Left lung (tissue), 10 donors: ENCODE results near the gene C16orf82. TPM values are rescaled to one million over a fixed set of nuclear protein-coding genes. Genes with fewer than 3 reads are reported as not detected.

Experiments used
- ATAC-seq: fragments of 200-7000 bp; cut with Tn5 transposase; one replicate; pipeline ENCODE4 v1.9.1; 2020; ENCODE audit warnings: moderate library complexity
- DNase-seq, 4 donors: peaks; one replicate each; pipeline ENCODE4 v3.0.0-alpha.2; 2013 to 2020
- H3K27ac ChIP-seq, 2 donors: fragments of 200-600 bp; sonication (generic) in 1 of 2; one replicate each; pipeline versions ENCODE4 v1.5.0 to v1.8.0; 2020 to 2021
- H3K27me3 ChIP-seq, 2 donors: fragments of 200-600 bp; sonication (generic) in 1 of 2; one replicate each; pipeline versions ENCODE4 v1.5.0 to v1.8.0; 2020 to 2021
- H3K36me3 ChIP-seq, 2 donors: fragments of 200-600 bp; sonication (generic) in 1 of 2; one replicate each; pipeline versions ENCODE4 v1.5.0 to v1.8.0; 2020 to 2021
- H3K4me1 ChIP-seq, 2 donors: fragments of 200-600 bp; one replicate each; pipeline ENCODE4 v1.8.0; 2021
- H3K4me3 ChIP-seq, 2 donors: fragments of 200-600 bp; sonication (generic) in 1 of 2; one replicate each; pipeline versions ENCODE4 v1.5.0 to v1.8.0; 2020 to 2021; ENCODE audit warnings: mild to moderate bottlenecking in 1 of 2
- H3K9me3 ChIP-seq, 2 donors: fragments of 200-600 bp; sonication (generic) in 1 of 2; one replicate each; pipeline versions ENCODE4 v1.5.0 to v1.8.0; 2020 to 2021
- intact Hi-C, 2 donors: fragments of 100-400 bp; cut with DNase I; formaldehyde crosslinking; loops; one replicate each; pipeline versions ENCODE4 v1.11.2 to v1.14.2; 2022
- polyA plus RNA-seq, 6 donors: library from polyadenylated mRNA; unstranded; fragments of 120-200 nt; gene quantifications; one replicate each; pipeline ENCODE4 v1.2.1, GENCODE V29; 2013; ENCODE audit not compliant: insufficient read length in 6 of 6
- total RNA-seq, 2 donors: library from RNA; stranded (reverse); fragmentation: NEBNext Ultra II Directional; extraction: Animal tissue kit (Norgen Biotek cat#: 25700); gene quantifications; one replicate each; pipeline ENCODE4 v1.2.1, GENCODE V29; 2021
- TF ChIP-seq, protein P1 (sequence below), 2 donors: fragments of 200-600 bp; sonication (generic) in 1 of 2; IDR thresholded peaks; one replicate each; pipeline versions ENCODE4 v1.5.0 to v1.8.0; 2021; ENCODE audit warnings: antibody characterized with exemption in 2 of 2
- donor health status: DM: no; HTN: yes; CAD: no.
- donor health status: DM: no; HTN: no; CAD: no.

C16orf82 gene
- total and polyA plus RNA-seq, 8 donors = not detected

- TF ChIP-seq, protein P1, sequence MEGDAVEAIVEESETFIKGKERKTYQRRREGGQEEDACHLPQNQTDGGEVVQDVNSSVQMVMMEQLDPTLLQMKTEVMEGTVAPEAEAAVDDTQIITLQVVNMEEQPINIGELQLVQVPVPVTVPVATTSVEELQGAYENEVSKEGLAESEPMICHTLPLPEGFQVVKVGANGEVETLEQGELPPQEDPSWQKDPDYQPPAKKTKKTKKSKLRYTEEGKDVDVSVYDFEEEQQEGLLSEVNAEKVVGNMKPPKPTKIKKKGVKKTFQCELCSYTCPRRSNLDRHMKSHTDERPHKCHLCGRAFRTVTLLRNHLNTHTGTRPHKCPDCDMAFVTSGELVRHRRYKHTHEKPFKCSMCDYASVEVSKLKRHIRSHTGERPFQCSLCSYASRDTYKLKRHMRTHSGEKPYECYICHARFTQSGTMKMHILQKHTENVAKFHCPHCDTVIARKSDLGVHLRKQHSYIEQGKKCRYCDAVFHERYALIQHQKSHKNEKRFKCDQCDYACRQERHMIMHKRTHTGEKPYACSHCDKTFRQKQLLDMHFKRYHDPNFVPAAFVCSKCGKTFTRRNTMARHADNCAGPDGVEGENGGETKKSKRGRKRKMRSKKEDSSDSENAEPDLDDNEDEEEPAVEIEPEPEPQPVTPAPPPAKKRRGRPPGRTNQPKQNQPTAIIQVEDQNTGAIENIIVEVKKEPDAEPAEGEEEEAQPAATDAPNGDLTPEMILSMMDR (IDR thresholded peaks at IDR 0.05) = no peak
- intact Hi-C loops = no loop called here
- Histone ChIP-seq H3K4me1 (peaks cover 0 to 8% of the 10 kb centered on the region in 2 donors), H3K27me3 (peaks cover 0 to 30% of the 10 kb centered on the region in 2 donors), H3K36me3 (no peaks in the 10 kb centered on the region), H3K9me3 (no peaks in the 10 kb centered on the region), H3K4me3 (no peak overlapping the region), H3K27ac (no peak overlapping the region)
- ATAC-seq = no peak
- no peak for DNase-seq
These were observed 42.3 kb downstream of the C16orf82 start for GRCh38 chr16:27108826-27109665.

DNA sequence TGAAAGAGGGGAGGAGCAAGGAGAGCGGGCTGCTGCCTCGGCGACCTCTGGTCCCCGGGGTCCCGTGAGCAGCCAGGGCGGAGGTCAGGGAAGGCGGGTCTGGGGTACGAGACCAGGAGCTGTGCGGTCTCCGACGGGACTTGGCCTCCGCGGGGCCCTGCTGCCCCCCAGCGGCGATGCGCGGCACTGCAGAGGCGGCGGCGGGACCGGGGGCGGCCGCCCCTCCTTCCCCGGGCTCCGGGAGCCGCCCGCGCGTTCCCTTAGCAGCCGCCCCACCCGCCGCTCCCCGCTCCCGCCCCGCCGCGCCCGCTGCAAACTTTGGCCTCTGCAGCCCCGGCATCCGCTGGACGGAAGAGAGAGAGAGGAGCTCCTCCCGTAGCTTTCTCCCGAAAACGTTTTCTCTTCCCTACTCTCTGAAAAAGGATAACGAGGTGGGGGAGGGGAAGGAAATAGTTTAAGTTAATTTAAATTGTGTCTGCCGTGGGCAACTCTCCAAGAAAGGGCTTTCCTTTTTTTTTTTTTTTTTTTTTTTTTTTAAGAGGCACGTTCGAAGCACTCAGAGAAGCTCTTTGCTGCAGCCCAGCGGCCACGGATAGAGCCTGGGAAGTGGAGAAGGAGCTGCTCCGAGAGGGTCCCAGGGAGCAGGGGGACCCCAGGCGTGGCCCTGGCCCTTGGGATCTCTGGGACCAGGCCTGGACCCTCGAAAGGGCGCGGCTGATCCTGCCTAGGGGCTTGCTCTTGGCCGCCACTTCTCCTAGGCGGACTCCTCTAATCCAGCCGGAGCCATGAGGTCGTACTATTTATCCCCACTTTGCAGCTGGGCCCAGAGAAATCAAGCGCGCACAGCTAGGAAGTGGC, 43.2 kb downstream of the C16orf82 start:
- H3K4me1 ChIP-seq = peaks cover 0 to 8% of the 10 kb centered on the region in 2 donors
- intact Hi-C loops = no loop called here
- peaks cover 0 to 30% of the 10 kb centered on the region in 2 donors for H3K27me3 ChIP-seq
- ATAC-seq = peak; percentile 99
- H3K4me3 ChIP-seq = peak overlapping the region in 1 of 2 donors; percentile 11
- TF ChIP-seq, protein P1 (IDR thresholded peaks at IDR 0.05) = peak; percentile 93 to 98
- no peaks in the 10 kb centered on the region for H3K9me3 ChIP-seq
- peak; percentile 60 to 92 (median 76) for DNase-seq
- no peaks in the 10 kb centered on the region for H3K36me3 ChIP-seq
- H3K27ac ChIP-seq = no peak overlapping the region

GRCh38 chr16:27110524-27110896, 43.8 kb downstream of the C16orf82 start:
- Histone ChIP-seq H3K36me3 (no peaks in the 10 kb centered on the region), H3K27ac (no peak overlapping the region), H3K4me3 (no peak overlapping the region), H3K27me3 (peaks cover 0 to 30% of the 10 kb centered on the region in 2 donors), H3K4me1 (peaks cover 0 to 8% of the 10 kb centered on the region in 2 donors), H3K9me3 (no peaks in the 10 kb centered on the region)
- TF ChIP-seq, protein P1 (IDR thresholded peaks at IDR 0.05) = no peak
- ATAC-seq = no peak
- no peak for DNase-seq
- intact Hi-C loops = no loop called here

DNA sequence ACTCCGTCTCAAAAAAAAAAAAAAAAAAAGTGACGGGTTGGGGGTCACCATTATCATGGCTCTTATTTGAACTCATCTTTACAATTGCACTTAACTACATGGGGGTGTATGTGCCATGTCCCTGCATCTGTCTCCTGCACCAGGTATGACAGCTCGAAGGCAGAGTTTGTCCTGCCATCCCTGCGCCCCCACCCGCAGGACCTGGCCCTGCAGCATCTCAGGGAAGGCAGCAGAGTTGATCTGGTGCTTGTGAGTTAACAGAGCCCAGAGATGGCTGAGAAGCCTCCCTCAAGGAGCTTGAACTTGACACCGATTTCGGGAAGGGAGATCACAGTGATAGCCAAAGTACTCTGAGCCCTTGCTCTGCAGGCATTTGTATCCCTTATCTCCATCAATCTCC, 44.8 kb downstream of the C16orf82 start:
- intact Hi-C loops = no loop called here
- no peak for ATAC-seq

More for the DNA sequence above, 44.8 kb downstream of the C16orf82 start:
- DNase-seq = no peak
- TF ChIP-seq, protein P1 (IDR thresholded peaks at IDR 0.05) = no peak
- Histone ChIP-seq H3K9me3 (peaks cover 0 to 3% of the 10 kb centered on the region in 2 donors), H3K27ac (no peak overlapping the region), H3K36me3 (no peaks in the 10 kb centered on the region), H3K4me3 (no peak overlapping the region), H3K4me1 (peaks cover 0 to 8% of the 10 kb centered on the region in 2 donors), H3K27me3 (peaks cover 0 to 27% of the 10 kb centered on the region in 2 donors)
